CD4-positive, alpha-beta T cell treated with Interleukin-4 for 1 hour (primary cell): ENCODE results near the gene PTPRD.

Source experiments
- DNase-seq, 2 donors: peaks; one replicate each; pipeline ENCODE4 v3.0.0-alpha.2; 2020 to 2022

The PTPRD gene

DNA sequence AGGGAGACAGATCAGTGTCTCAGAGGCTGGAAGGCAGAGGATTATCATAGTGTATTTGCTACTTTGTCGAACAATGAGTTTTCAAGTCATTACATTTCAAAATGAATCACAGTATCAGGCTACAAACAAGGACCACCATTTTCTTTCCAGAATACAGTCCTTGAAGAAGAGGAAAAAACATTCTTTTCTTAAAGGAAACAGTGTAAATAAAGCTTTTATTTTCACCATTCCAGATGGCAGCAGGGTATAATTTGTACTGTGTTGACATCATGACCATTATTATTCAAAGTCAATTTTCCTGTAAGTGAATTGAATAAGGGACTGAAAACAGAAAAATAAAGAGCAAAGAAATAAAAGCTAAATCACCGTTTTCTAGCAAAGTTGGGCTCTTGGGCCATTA, 2076.0 kb downstream of the PTPRD start:
- no peak for DNase-seq

DNA sequence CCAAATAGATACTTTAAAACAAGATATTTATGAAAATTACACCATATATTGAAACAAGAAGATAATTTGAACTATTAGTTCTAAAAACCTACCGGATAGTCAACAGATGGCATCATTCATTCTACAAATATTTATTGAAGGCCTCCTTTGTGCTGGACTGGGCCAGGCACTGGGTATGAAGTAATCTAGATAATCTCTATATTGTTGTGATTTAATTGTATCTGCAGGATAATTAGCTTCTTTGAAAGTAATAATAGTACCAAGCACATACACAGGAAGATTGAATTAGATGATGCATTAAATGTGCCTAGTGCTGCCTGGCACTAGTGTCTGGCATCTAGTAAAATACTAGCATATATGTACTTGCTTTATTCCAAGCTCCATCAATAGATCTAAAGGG, 2078.0 kb downstream of the PTPRD start:
- DNase-seq = no peak

DNA sequence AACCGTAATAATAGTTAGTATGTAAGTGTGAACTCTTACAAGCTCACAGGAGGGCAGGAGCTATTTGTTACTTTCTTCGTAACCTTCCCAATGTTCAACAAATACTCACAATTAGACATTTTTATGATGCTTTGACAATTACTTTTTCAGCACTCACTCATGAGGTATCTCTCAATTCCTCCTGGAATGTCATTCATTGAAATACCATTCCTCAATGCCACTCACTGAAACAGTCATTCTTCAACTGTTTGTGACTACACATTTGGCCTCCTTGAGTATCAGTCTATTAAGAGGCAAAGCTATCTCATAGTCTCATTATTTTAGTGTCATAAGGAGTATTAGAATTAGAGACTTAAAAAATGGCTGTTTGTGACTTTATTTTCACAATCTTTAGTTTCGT, 2079.1 kb downstream of the PTPRD start:
- no peak for DNase-seq

DNA sequence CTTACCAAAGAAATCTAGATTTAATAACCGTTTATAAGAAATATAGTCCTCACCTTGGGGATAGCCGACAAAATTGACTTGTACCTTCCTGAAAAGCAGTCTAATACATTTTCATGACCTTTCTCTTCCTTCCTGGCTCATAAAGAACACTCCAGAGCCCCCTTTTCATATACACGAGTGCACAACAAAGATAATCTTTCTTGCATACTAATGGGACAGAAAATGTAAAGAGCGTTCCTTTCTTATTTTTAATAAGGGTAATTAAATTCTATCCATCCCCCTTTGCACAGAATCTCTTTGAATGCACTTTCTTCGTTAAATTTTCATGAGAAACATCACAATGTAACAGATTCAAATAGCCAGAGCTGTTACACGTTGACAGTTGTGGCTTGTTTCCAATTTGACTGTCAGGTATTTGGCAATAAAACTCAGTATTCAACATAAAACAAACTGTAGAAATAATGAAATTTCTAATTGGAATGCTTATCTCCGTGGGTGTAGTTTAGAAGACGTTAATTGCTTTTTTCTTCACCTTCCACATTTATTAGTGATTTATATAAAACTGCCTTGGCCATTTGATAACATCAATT, 2080.9 kb downstream of the PTPRD start:
- no peak for DNase-seq

DNA sequence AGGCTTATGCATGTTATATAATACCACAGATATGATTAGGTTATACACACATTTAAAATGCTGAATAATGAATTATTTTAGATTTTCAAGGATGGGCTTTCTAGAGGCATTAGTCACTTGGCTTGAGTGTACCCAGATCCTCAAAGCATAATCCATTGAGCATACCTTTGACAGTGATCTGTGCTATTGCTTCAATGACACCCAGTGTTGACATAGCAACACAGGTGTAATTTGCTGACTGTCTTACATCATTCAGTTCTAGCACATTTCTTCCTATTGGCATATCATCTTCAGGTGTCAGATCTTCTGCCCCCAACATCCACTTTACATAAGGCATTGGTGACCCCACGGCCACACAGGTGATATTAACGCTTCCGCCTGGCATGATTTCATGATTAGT, 2091.7 kb downstream of the PTPRD start:
- no peak for DNase-seq

DNA sequence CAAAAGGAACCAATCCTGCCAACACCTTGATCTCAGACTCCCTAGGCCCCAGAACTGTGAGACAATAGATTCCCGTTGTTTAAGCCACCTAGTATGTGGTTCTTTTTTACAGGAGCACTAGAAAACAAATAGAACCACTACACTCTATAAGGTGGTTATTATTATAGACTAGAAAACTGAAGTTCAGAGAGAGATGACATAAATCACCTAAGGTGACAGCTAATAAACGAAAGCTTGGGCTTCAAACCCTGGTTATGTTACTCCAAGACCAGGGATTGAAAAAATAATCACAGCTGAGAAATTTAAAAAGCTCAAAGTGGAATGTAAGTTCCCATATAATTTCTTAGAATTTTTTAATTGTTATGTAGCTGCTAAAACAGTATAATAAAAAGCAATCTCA, 2097.1 kb downstream of the PTPRD start:
- no peak for DNase-seq

DNA sequence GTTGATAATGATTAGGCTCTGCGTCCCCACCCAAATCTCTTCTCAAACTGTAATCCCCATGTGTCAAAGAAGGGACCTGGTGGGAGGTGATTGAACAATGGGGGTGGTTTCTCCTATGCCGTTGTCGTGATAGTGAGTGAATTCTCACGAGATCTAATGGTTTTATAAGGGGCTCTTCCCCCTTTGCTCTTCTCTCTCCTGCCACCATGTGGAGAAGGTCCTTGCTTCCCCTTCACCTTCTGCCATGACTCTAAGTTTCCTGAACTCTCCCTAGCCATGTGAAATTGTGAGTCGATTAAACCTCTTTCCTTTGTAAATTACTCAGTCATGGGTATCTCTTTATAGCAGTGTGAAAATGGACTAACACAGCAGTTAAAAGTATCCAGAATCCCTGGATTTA, 2098.0 kb downstream of the PTPRD start:
- no peak for DNase-seq

DNA sequence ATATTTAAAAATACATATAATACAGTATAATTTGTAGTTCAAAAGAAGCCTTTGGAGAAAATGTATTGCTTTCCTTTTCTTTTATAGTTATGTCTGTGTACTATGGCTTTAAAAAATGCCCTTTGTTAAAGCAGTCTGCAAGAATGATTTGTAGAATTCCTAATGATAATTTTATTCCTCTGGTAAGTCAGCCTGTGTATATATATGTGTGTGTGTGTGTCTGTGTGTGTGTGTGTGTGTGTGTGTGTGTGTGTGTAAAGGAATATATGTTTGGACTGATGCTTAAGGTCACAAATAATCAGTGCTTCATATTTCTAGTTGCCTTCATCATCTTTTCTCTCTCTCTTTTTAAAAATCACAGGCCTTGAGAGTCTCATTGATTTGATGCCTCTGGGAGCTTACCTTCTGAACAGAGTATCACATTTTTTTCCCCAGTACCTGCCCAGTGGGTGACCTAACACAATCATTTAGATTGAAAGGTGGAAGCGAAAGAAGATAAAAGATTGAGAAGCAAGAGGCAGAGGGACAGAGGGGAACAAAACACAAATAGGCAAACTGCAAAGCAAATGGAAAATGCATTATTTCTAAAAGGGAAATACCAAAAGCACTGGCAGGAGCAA, 2104.0 kb downstream of the PTPRD start:
- no peak for DNase-seq

DNA sequence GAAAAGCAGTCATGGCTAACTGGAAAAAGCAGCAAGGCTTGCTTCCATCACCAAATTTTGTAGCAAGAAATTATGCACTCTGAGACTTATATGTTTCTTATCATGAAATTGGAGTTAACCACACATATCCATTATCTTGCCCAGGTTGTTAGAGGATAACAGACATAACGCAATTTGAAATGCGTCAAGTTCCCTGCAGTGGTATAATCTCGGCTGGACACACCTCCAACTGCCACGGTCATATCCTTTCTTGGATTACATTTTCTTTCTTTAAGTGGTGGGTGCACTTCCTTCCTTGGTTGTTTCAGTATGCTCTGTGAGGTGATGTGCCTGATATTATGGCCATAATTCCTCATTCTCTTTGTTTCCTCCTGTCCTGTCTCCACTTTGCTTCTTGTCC, 2118.2 kb downstream of the PTPRD start:
- DNase-seq = no peak

DNA sequence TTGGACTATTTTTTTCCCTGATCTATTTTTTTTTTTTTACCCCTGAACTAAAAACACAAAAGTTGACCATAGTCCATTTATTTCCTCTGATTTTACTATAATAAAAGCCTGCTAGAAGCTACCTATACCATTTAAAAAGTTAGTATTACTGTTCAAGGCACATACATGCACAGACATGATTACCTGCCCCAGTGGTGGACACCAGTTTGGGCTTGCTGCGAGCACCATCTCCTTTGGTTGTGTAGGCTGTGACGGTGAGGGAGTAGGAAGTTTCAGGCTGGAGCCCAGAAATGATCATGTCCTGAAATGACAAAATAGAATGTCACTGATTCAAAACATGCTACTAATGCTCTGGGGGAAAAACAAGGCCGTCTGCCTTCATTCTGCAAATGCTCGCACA, 2120.1 kb downstream of the PTPRD start:
- DNase-seq = no peak

DNA sequence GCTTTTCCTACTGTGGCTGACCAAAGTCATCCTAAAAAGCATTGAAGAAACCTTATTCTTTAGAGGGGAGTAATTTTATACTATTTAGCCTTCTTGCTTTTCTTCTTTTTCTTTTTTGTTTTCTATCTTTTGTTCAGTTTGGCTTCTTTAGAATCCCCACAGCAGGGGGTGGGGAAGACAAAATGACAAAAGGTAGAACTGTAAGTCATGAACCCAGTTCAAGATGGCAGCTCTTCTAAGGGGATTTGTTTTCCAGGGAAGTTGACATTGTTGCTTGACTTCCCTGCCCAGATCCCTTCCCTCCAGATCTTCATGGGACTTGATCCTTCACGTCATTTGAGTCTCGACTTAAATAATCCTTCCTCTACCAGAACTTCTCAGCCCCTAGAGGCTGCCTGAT, 2120.8 kb downstream of the PTPRD start:
- no peak for DNase-seq

DNA sequence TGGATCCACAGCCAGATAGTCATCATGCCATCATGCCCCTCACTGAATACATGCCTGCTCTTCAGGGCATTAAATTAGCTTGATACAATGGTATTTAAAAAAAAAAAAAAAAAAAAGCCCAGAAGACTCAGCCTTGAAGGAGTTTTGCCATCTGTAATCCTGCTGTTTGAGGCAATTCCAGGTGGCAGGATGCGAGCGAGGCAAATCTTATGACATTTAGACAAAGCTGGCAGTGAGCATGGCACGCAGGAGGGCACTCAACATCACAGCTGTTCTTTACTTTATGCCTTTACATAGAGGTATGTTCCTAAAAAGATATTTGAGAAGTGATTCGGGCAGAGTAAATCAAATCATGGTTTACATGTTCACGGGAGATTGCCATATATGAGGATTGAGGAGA, 2121.2 kb downstream of the PTPRD start:
- DNase-seq = no peak

DNA sequence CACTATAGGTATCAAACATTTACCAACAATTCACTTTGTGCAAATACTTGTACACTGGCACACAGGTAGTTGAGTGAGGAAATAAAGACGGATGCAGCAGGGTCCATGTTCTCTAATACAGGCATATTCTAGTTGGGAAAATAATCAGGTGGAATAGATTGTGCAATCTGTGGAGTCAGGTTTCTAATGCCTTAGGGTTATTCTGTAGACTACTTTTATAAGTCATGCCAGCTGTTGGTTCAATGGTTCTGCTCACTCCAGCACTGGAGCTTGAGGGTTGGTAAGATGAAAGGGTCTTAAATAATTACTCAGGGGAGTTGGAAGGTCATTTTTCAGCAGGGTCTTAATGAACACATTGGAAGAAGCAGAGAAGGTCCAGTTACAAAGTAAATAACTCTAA, 2123.0 kb downstream of the PTPRD start:
- no peak for DNase-seq

DNA sequence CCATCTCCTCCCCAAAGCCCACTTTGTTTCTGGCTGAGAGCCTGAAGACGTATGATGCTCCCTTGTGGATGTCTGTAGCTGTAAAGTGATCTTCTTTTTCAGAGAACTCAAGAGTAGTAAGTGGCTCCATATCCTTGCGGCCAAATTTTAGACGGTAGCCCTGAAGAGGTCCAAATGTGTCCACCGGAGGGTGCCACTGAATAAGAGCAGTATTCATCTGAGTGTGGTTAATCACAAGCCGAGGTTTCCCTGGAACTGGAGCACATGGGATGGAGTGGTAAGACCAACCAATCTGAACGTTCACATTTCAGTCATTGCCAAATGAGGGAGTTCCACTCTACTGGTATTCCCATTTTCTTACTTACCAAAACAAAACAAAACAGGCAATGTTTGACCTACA, 2126.7 kb downstream of the PTPRD start:
- no peak for DNase-seq

DNA sequence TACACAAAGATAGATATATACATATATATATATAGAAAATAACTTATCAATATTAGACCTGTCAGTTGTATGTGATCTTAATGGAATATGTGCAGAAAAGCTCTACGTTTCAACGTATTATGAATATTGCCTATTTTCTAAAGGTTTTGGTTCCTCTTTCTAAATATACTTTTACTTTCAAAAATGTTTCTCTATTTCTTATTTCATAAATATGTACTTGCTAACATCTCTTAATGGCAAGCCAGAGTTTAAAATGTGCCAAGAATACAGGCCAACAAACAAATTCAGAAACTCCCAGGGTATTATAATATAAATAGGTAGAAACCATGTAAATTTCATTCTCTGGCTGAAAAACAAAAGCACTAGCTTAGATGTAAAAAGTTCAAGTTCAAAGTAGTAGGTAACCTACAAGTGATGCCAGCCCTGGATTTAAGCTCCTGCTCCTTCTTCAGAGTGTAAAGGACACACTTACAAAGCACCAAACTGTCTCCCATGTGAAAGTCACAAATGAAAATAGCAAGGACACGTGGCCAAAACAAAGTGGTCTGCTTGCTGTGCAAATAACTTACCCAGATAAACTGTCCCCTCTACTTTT, 2128.1 kb downstream of the PTPRD start:
- DNase-seq = no peak

DNA sequence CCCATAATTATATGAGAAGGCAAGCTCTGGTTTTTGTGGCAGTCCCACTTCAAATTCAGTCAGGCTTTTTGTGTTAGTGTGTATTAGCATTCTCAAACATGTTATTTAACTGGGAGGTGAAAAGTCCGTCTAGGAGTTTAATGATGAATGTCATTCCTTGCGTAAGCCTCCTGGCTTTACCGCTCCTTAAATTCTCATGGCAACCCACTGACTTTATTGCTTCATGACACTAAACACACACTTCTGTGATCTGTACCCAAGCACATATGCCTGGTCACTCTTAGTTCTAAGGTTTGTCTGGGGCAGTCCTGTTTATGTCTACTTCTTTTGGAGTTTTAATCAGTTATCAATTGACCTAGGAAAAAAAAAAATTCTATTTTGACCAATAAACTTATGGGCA, 2135.4 kb downstream of the PTPRD start:
- DNase-seq = no peak

DNA sequence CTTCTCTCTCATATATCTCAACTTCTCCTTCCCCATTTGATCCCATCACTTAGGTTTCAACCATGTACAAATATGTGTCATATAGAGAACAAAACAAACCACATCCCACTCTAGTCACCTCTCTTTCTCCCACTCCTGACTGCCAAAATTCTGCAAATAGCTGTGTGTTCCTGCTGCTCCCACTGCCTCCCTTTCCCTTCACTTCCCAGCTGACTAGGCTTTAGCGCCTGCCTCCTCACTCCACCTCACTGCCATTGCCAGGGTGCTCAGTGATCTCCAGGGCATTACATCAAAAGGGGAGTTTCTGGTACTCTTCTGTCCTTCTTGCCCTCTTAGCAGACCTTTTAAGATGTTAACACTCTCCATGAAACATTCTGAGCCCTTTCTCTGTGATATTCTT, 2137.9 kb downstream of the PTPRD start:
- no peak for DNase-seq

DNA sequence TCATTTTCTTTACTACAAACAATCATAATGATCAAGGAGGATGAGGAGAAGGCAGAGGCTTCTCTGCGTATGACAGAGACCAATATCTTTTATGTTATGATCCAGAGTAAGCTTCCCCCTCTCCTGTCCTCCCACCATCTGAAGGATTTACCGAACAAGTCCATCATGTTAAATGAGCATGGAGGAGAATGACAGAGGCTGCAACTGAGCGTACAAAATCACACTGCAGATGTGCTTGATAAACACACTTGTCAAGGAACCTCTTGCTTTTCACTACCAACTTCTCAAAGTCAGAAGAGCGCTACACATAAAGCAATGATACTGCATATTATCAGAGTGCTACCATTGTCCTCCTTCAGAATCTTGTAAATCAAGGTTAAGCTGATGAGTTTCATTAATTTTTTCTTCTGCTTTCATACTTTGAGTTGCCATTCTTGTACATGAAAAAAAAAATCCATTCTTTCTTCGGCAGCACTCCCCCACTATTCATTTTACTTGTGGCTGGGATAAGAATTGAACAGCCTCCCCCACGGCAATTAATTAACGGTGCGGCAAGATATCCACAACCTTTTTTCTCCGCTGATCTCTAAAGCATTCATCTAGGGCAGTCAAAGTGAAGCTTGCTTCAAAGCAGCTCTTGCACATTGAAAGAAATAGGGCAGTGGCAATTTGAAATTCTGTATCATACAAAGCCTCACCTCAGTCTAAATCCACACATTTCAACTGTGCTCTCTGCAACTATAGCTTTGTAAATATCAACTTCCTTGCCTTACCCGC, 2139.4 kb downstream of the PTPRD start:
- no peak for DNase-seq

DNA sequence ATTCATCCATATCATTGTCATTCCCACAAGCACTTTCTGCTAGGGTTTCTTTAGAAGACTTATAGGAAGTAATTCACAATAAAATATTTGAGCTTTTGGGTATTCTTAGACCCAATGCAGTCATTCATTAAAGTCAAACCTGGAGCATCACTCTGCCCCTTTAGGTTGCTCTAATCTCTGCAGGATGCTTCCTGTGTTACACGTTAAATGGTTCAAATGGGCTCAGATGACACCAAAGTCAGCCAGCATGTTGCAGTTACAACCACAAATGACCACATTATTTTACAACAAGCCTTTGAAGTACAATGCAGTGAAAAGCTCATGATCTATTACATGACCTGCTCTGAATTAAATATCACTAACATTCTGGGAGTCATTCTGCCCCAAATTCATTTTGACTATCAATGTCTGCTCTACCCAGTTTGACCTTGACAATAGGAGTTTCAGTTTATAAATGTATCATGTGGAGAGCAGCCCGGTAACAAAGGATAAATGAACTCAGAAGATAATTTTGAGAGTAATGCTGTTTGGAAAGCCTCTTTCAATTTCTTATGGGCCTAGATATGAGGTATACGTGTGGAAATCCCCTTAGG, 2144.7 kb downstream of the PTPRD start:
- no peak for DNase-seq

DNA sequence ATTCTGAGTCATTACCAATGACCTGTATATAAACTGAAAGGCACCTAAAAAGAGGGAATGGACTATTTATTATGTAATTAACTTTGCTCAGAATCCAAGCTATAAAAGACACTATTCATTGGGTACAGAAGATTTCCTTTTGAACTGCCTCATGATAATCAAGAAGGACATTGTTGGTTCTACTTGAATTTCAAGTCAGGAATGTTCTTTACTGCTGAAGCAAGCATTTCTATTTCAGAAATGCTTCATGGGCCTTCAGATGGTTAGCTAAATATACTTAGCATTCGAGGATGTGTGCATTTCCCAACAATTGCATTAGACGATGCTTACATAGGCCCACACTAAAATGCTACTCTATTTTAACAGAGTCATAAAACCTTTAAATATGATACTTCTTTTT, 2155.0 kb downstream of the PTPRD start:
- DNase-seq = no peak

DNA sequence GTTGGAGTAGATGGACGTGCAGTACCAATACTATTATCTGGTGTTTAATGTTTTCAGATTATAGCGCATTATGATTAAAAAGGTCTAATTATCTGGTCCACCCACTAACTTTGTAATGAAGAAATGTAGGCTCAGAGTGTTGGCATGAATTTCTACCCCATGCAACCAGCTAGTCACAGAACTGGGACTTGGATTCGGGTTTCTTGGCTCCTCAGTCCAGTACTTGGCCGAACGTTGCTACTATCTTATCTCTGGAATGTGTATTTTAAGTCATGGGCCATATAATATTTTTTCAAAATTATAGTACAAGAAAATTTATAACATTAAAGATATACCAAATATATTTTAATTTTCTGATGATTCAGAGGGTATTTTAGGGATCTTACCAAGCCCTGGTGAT, 2155.7 kb downstream of the PTPRD start:
- DNase-seq = no peak

DNA sequence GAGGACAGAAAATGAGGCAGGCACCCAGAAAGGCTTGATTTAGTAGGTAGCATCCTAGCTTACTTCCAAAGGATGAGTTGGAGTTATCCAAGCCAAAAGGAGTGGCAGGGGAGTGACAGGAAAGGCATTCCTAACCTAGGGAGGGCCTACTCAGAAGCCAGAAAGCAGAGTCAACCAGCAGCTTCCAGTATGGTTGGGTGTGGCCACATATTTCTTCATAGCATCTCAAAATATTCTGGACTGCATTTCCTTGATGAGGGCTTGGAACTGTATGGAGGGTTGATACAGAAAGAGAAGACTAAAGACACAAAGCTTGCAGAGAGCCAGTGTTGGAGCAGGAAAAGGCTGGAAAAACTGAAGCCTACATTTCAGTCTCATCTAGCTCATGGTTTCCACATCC, 2156.5 kb downstream of the PTPRD start:
- DNase-seq = no peak

DNA sequence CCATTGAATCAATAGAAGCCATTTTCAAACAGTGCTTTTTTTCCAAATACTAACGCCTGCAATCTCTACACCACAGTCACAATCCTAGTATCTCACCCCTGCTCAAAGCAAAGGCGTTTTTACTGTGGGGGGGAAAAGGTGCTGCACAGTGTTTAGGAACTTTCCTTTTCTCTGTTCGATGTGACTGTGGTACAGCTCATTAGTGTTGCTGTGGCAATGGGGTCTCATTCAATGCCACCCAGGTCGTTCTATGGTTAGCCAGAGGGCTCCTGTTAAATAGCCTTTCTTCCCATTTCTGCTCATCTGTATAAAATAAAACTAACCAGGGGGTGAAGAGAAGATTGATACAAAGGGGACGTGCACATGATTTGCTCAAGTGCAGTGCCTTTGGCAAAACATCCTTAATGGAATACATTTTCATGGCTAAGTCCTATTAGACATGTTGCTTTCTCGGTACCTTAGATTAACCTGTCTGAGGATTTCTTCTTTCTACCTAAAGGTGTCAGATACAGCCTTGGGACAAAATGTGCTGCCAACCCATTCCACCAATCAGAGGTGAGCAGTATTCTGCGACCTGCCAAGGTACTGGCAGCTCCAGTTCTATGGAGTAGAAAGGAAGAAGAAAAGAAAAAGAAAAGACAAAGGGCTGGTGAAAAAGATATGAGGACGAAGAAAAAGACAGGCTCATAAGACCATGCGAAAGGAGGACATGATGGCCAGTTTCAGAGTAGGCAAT, 2161.8 kb downstream of the PTPRD start:
- DNase-seq = no peak
